Tibial nerve (tissue), 4 donors: ENCODE measurements around the gene SLC34A1. TPM values are rescaled to one million over a fixed set of nuclear protein-coding genes. Genes with fewer than 3 reads are reported as not detected.

ENCODE experiments used
- DNase-seq, 2 donors: peaks; one replicate each; pipeline ENCODE4 v3.0.0-alpha.2; 2019; ENCODE audit warnings: low spot score in 2 of 2
- H3K27ac ChIP-seq, 4 donors: fragments of 200-600 bp; sonication (generic) in 3 of 4; one replicate each; pipeline ENCODE4 v1.5.1; 2017 to 2019; ENCODE audit warnings: mild to moderate bottlenecking in 1 of 4
- H3K27me3 ChIP-seq, 2 donors: fragments of 200-600 bp; sonication (generic) in 1 of 2; one replicate each; pipeline versions ENCODE4 v1.5.1 to v1.6.0; 2017 to 2019
- H3K36me3 ChIP-seq, 3 donors: fragments of 200-600 bp; sonication (generic); one replicate each; pipeline ENCODE4 v1.5.1; 2018 to 2019
- H3K4me1 ChIP-seq, 4 donors: fragments of 200-600 bp; sonication (generic) in 3 of 4; one replicate each; pipeline ENCODE4 v1.5.1; 2017 to 2019
- H3K4me3 ChIP-seq, 4 donors: fragments of 200-600 bp; sonication (generic) in 3 of 4; one replicate each; pipeline ENCODE4 v1.5.1; 2017 to 2019; ENCODE audit warnings: mild to moderate bottlenecking in 1 of 4, moderate library complexity in 1 of 4
- H3K9me3 ChIP-seq, 4 donors: fragments of 200-600 bp; sonication (generic) in 3 of 4; one replicate each; pipeline ENCODE4 v1.5.1; 2017 to 2019
- EP300 ChIP-seq, 2 donors: sonication (generic); formaldehyde crosslinking; IDR thresholded peaks; one replicate each; pipeline ENCODE4 v1.6.1; 2017; ENCODE audit warnings: antibody characterized with exemption in 2 of 2, mild to moderate bottlenecking in 1 of 2
- POLR2A ChIP-seq, 2 donors: fragments of 450-650 bp; IDR thresholded peaks; one replicate each; pipeline ENCODE4 v1.6.1; 2017; ENCODE audit warnings: antibody characterized with exemption in 2 of 2, mild to moderate bottlenecking in 2 of 2, moderate library complexity in 2 of 2
- WGBS, 2 donors: methylation state at CpG; one replicate each; pipeline ENCODE4 v1.1.5; 2018; 5-methylcytosine and 5-hydroxymethylcytosine counted together
- total RNA-seq, 4 donors: library from RNA; depleted of rRNA; stranded (reverse); fragments of >200 nt; gene quantifications; one replicate each; pipeline ENCODE4 v1.1.0, GENCODE V29; 2016
- TF ChIP-seq, protein P1 (sequence below), 5 experiments: fragments of 200-600 bp in 3 of 5; fragments of 450-650 bp in 2 of 5; sonication (generic) in 3 of 5; IDR thresholded peaks; one replicate each; pipeline ENCODE4 v1.5.1; 2016 to 2019; ENCODE audit warnings: antibody characterized with exemption in 5 of 5, mild to moderate bottlenecking in 3 of 5, moderate library complexity in 2 of 5

SLC34A1 gene
- total RNA-seq, 4 donors from 2014 or later = not detected

DNA sequence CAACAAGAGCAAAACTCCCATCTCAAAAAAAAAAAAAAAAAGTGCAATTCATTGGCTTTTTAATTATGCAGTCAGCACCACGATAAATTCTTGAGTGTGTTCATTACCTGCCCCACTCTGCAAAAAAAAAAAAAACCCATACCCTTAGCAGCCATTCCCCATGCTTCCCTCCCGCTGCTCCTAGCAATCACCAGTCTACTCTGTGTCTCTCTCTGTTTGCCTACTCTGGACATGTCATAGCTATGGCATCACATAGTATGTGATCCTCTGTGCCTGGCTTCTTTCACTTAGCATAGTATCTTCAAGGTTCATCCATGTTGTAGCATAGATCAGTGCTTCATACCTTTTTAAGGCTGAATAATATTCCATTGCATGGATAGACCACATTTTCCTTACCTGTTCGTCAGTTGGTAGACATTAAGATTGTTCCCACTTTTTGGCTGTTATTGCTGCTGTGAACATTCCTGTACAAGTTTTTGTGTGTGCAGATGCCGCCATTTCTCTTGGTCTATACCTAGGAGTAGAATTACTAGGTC is 55.4 kb downstream of the SLC34A1 start:
- 95 to 99% methylated on average over 4 of the region's 4 CpGs for WGBS, 2 donors
- Histone ChIP-seq H3K36me3 (peaks cover 0 to 80% (median 16%) of the 10 kb centered on the region in 3 donors), H3K27ac (peak overlapping the region in 1 of 4 donors; percentile 60), H3K4me3 (no peak overlapping the region), H3K9me3 (no peaks in the 10 kb centered on the region), H3K27me3 (no peaks in the 10 kb centered on the region), H3K4me1 (no peaks in the 10 kb centered on the region)
- no peak for DNase-seq
- no peak for TF ChIP-seq POLR2A (IDR thresholded peaks at IDR 0.05)
- TF ChIP-seq EP300 (IDR thresholded peaks at IDR 0.05) = no peak
- TF ChIP-seq, protein P1, sequence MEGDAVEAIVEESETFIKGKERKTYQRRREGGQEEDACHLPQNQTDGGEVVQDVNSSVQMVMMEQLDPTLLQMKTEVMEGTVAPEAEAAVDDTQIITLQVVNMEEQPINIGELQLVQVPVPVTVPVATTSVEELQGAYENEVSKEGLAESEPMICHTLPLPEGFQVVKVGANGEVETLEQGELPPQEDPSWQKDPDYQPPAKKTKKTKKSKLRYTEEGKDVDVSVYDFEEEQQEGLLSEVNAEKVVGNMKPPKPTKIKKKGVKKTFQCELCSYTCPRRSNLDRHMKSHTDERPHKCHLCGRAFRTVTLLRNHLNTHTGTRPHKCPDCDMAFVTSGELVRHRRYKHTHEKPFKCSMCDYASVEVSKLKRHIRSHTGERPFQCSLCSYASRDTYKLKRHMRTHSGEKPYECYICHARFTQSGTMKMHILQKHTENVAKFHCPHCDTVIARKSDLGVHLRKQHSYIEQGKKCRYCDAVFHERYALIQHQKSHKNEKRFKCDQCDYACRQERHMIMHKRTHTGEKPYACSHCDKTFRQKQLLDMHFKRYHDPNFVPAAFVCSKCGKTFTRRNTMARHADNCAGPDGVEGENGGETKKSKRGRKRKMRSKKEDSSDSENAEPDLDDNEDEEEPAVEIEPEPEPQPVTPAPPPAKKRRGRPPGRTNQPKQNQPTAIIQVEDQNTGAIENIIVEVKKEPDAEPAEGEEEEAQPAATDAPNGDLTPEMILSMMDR (IDR thresholded peaks at IDR 0.05) = no peak

DNA sequence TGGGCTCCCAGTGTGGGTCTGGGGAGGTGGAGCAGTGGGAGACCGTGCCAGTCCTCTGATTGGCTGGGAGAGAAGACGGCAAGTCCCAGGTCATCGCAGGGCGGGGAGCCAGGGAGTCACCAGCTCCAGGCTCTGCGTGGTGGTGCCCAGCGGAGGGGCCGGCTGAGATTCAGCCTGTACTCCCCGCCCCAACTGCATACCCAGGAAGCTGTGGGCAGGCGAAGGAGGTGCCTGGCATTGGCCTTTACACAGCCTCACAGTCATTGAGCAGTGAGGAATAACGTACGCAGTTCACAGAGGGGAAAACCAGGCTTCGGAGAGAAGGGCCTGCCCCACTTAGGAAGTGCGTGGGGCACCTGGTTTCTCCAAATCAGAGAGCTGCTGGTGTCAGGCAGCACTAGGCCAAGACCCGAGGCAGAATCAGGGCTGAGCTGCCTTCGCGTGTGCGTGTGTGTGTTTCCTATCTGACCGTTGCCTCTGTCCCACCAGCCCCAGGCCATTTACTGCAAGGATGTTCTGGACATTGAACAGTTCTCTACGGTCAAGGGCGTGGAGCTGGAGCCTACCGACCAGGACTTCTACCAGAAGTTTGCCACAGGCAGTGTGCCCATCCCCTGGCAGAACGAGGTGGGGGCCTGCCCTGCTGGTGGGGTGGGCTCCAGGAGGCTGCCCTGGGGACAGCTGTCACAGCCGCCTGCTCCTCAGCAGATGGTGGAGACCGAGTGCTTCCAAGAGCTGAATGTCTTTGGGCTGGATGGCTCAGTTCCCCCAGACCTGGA is 56.2 kb downstream of the SLC34A1 start:
- Histone ChIP-seq H3K27me3 (no peaks in the 10 kb centered on the region), H3K27ac (peak overlapping the region in 3 of 4 donors; percentile 34 to 83 (median 73)), H3K9me3 (no peaks in the 10 kb centered on the region), H3K36me3 (peaks cover 0 to 72% (median 9%) of the 10 kb centered on the region in 3 donors), H3K4me1 (peaks cover 0 to 1% (median 0%) of the 10 kb centered on the region in 4 donors), H3K4me3 (no peak overlapping the region)
- no peak for DNase-seq
- TF ChIP-seq, protein P1 (IDR thresholded peaks at IDR 0.05) = no peak
- peak in 1 of 2 donors; percentile 67 for TF ChIP-seq EP300 (IDR thresholded peaks at IDR 0.05)
- no peak for TF ChIP-seq POLR2A (IDR thresholded peaks at IDR 0.05)
- WGBS, 2 donors = 72 to 86% methylated on average over 19 to 21 of the region's 24 CpGs

DNA sequence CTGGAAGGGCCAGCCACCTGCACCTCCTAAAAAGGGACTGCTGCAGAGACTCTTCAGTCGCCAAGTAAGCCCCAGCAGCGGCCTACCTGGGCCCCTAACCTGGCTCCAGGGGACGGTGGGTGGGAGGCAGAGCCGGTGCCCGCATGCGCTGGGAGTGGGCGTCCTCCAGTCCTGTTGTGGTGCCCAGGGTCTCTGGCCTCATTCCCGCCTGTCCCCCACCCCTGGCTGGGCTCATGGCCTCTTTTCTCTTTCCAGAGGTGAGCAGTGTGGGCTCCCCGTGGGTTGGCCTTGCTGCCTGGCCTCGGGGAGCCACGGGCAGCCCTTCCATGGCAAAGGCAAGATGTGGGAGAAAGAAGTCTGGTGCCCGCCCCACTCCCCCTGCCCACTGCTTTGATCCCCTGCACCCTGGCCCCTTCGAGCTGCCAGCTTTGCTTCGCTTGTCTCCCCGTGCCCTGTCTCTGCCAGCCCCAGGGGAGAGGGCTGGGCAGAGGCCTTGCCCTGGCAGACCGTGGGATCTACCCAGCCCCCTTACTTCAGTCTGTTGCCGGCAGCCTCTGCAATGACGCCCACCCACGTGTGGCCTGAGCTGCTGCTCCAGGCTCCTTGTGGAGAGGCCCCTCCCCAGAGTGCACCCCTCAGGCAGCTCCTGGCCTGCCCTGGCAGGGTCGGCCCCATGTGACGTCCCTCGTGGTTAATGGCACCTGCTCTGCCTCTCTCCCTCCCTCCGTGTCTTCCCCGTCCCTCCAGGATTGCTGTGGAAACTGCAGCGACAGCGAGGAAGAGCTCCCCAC is 57.0 kb downstream of the SLC34A1 start:
- peak overlapping the region in 3 of 4 donors; percentile 34 to 83 (median 73) for H3K27ac ChIP-seq
- no peak for DNase-seq
- H3K27me3 ChIP-seq = no peaks in the 10 kb centered on the region
- peaks cover 0 to 64% (median 1%) of the 10 kb centered on the region in 3 donors for H3K36me3 ChIP-seq
- 76 to 86% methylated on average over 17 to 24 of the region's 26 CpGs for WGBS, 2 donors
- no peak overlapping the region for H3K4me3 ChIP-seq
- H3K4me1 ChIP-seq = peaks cover 0 to 9% (median 3%) of the 10 kb centered on the region in 4 donors
- TF ChIP-seq POLR2A (IDR thresholded peaks at IDR 0.05) = no peak
- no peak for TF ChIP-seq EP300 (IDR thresholded peaks at IDR 0.05)
- TF ChIP-seq, protein P1 (IDR thresholded peaks at IDR 0.05) = no peak
- no peaks in the 10 kb centered on the region for H3K9me3 ChIP-seq

DNA sequence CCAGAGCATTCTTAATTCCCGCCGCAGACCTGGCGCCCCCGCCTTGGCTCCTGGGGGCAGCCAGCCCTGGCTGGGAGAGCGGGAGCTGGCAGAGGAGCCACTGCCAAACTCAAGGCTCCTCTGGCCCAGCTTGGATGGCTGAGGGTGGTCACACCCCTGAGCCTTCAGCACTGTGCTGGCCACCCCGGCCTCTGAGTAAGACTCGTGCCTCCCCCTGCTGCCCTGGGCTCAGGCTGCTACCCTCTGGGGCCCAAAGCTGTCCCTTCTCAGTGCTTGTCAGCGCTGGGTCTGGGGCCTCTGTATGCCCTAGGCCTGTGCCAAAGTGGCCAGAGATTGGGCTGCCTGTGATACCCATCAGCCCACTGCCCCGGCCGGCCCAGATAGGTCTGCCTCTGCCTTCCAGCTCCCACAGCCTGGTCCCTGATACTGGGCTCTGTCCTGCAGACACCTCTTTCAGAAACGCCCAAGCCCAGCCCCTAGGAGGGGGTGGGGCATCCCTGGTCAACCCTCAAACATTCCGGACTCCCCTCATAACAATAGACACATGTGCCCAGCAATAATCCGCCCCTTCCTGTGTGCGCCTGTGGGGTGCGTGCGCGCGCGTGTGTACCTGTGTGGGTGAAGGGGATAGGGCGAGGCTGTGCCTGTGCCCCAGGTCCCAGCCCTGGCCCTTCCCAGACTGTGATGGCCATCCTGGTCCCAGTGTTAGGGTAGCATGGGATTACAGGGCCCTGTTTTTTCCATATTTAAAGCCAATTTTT is 58.0 kb downstream of the SLC34A1 start:
- H3K4me1 ChIP-seq = peaks cover 0 to 17% (median 10%) of the 10 kb centered on the region in 4 donors
- peaks cover 0 to 55% (median 0%) of the 10 kb centered on the region in 3 donors for H3K36me3 ChIP-seq
- no peak for DNase-seq
- TF ChIP-seq POLR2A (IDR thresholded peaks at IDR 0.05) (no peak), EP300 (IDR thresholded peaks at IDR 0.05) (no peak)
- TF ChIP-seq, protein P1 (IDR thresholded peaks at IDR 0.05) = no peak
- no peaks in the 10 kb centered on the region for H3K27me3 ChIP-seq
- peak overlapping the region in 2 of 4 donors; percentile 73 to 83 for H3K27ac ChIP-seq
- WGBS, 2 donors = 77 to 84% methylated on average over 10 to 18 of the region's 20 CpGs
- no peaks in the 10 kb centered on the region for H3K9me3 ChIP-seq
- no peak overlapping the region for H3K4me3 ChIP-seq
